Central memory CD8-positive, alpha-beta T cell (primary cell): ENCODE data around the gene UBE2J2.
A peak's percentile ranks its signal among the peaks of the same experiment; 100 is the strongest.

Experiments used
- ATAC-seq: fragments of 150-1000 bp; cut with Tn5 transposase; replicated peaks from 2 replicates; pipeline ENCODE4 v1.10.0; 2022; ENCODE audit warnings: mild to moderate bottlenecking, moderate FRiP score, moderate number of reproducible peaks; ENCODE audit not compliant: poor library complexity, severe bottlenecking; ENCODE audit errors: extremely low read depth
- DNase-seq, 2 donors: peaks; one replicate each; pipeline ENCODE4 v3.0.0; 2021; ENCODE audit warnings: low spot score in 2 of 2
- H3K27ac Mint-ChIP-seq: one replicate; pipeline ENCODE4 v1.8.0; 2022; ENCODE audit warnings: low read depth, mild to moderate bottlenecking, moderate library complexity, mixed read lengths
- H3K27me3 Mint-ChIP-seq: one replicate; pipeline ENCODE4 v1.8.0; 2022; ENCODE audit warnings: mixed read lengths
- H3K36me3 Mint-ChIP-seq: one replicate; pipeline ENCODE4 v1.8.0; 2022; ENCODE audit warnings: mild to moderate bottlenecking, moderate library complexity, mixed read lengths; ENCODE audit not compliant: insufficient read depth
- H3K4me1 Mint-ChIP-seq: one replicate; pipeline ENCODE4 v1.8.0; 2022; ENCODE audit warnings: mixed read lengths
- H3K4me3 Mint-ChIP-seq: one replicate; pipeline ENCODE4 v1.8.0; 2022; ENCODE audit warnings: mild to moderate bottlenecking, moderate library complexity, mixed read lengths
- H3K9me3 Mint-ChIP-seq: one replicate; pipeline ENCODE4 v1.8.0; 2022; ENCODE audit warnings: mixed read lengths

UBE2J2 gene

GRCh38 chr1:1306661-1307260 is 33.1 kb upstream of the UBE2J2 start:
- Mint-ChIP-seq H3K4me3 (peak overlapping the region; percentile 84), H3K36me3 (peaks cover 17% of the 10 kb centered on the region), H3K27me3 (no peaks in the 10 kb centered on the region), H3K4me1 (peaks cover 16% of the 10 kb centered on the region), H3K27ac (no peak overlapping the region), H3K9me3 (no peaks in the 10 kb centered on the region)
- DNase-seq: no peak
- no peak for ATAC-seq

GRCh38 chr1:1306070-1306660 is 32.5 kb upstream of the UBE2J2 start:
- DNase-seq (no peak), ATAC-seq (no peak)
- no peaks in the 10 kb centered on the region for H3K9me3 Mint-ChIP-seq
- peaks cover 12% of the 10 kb centered on the region for H3K36me3 Mint-ChIP-seq
- H3K4me1 Mint-ChIP-seq: peaks cover 16% of the 10 kb centered on the region
- H3K27ac Mint-ChIP-seq: peak overlapping the region; percentile 88
- peak overlapping the region; percentile 84 for H3K4me3 Mint-ChIP-seq
- H3K27me3 Mint-ChIP-seq: no peaks in the 10 kb centered on the region

- Mint-ChIP-seq H3K27me3 (no peaks in the 10 kb centered on the region), H3K9me3 (no peaks in the 10 kb centered on the region), H3K27ac (peak overlapping the region; percentile 88), H3K4me3 (peak overlapping the region; percentile 84), H3K4me1 (peaks cover 16% of the 10 kb centered on the region), H3K36me3 (peaks cover 9% of the 10 kb centered on the region)
- DNase-seq (peak; percentile 49 to 62), ATAC-seq (peak; percentile 44)
Observed at GRCh38 chr1:1305300-1306069, 31.8 kb upstream of the UBE2J2 start.

GRCh38 chr1:1304331-1305299 is 31.0 kb upstream of the UBE2J2 start:
- ATAC-seq: no peak
- no peak overlapping the region for H3K27ac Mint-ChIP-seq

GRCh38 chr1:1303736-1304135 is 30.1 kb upstream of the UBE2J2 start:
- Mint-ChIP-seq H3K36me3 (peaks cover 9% of the 10 kb centered on the region), H3K4me1 (peaks cover 16% of the 10 kb centered on the region), H3K9me3 (no peaks in the 10 kb centered on the region), H3K27ac (no peak overlapping the region), H3K27me3 (no peaks in the 10 kb centered on the region), H3K4me3 (no peak overlapping the region)
- DNase-seq (no peak), ATAC-seq (no peak)

More at GRCh38 chr1:1304331-1305299, 31.0 kb upstream of the UBE2J2 start:
- Mint-ChIP-seq H3K4me1 (peaks cover 16% of the 10 kb centered on the region), H3K36me3 (peaks cover 9% of the 10 kb centered on the region), H3K9me3 (no peaks in the 10 kb centered on the region), H3K4me3 (peak overlapping the region; percentile 84), H3K27me3 (no peaks in the 10 kb centered on the region)
- no peak for DNase-seq

GRCh38 chr1:1302951-1303509 is 29.4 kb upstream of the UBE2J2 start:
- no peak for ATAC-seq
- no peaks in the 10 kb centered on the region for H3K27me3 Mint-ChIP-seq
- no peak overlapping the region for H3K4me3 Mint-ChIP-seq

GRCh38 chr1:1302006-1302430 is 28.4 kb upstream of the UBE2J2 start:
- Mint-ChIP-seq H3K27ac (no peak overlapping the region), H3K36me3 (peaks cover 4% of the 10 kb centered on the region), H3K9me3 (no peaks in the 10 kb centered on the region), H3K27me3 (no peaks in the 10 kb centered on the region), H3K4me1 (peaks cover 14% of the 10 kb centered on the region), H3K4me3 (no peak overlapping the region)
- DNase-seq (no peak), ATAC-seq (no peak)

More at GRCh38 chr1:1302951-1303509, 29.4 kb upstream of the UBE2J2 start:
- Mint-ChIP-seq H3K36me3 (peaks cover 5% of the 10 kb centered on the region), H3K9me3 (no peaks in the 10 kb centered on the region), H3K27ac (no peak overlapping the region), H3K4me1 (peaks cover 16% of the 10 kb centered on the region)
- DNase-seq: no peak

GRCh38 chr1:1300352-1300739 is 26.7 kb upstream of the UBE2J2 start:
- Mint-ChIP-seq H3K4me1 (no peaks in the 10 kb centered on the region), H3K4me3 (no peak overlapping the region), H3K27me3 (no peaks in the 10 kb centered on the region), H3K27ac (no peak overlapping the region), H3K9me3 (no peaks in the 10 kb centered on the region), H3K36me3 (no peaks in the 10 kb centered on the region)
- DNase-seq (no peak), ATAC-seq (no peak)

- H3K27ac Mint-ChIP-seq: no peak overlapping the region
- H3K9me3 Mint-ChIP-seq: no peaks in the 10 kb centered on the region
- no peak for ATAC-seq
- H3K27me3 Mint-ChIP-seq: no peaks in the 10 kb centered on the region
- no peak overlapping the region for H3K4me3 Mint-ChIP-seq
- no peaks in the 10 kb centered on the region for H3K4me1 Mint-ChIP-seq
- H3K36me3 Mint-ChIP-seq: no peaks in the 10 kb centered on the region
- no peak for DNase-seq
Observed at GRCh38 chr1:1299686-1300351, 26.2 kb upstream of the UBE2J2 start.

- no peaks in the 10 kb centered on the region for H3K36me3 Mint-ChIP-seq
- H3K27ac Mint-ChIP-seq: no peak overlapping the region
- H3K27me3 Mint-ChIP-seq: no peaks in the 10 kb centered on the region
- no peak for ATAC-seq
- no peaks in the 10 kb centered on the region for H3K4me1 Mint-ChIP-seq
- no peak overlapping the region for H3K4me3 Mint-ChIP-seq
- no peak for DNase-seq
- H3K9me3 Mint-ChIP-seq: no peaks in the 10 kb centered on the region
Observed at GRCh38 chr1:1298861-1299685, 25.4 kb upstream of the UBE2J2 start.

GRCh38 chr1:1297802-1298424 is 24.3 kb upstream of the UBE2J2 start:
- no peak overlapping the region for H3K27ac Mint-ChIP-seq
- ATAC-seq: no peak

More at GRCh38 chr1:1297802-1298424, 24.3 kb upstream of the UBE2J2 start:
- H3K4me1 Mint-ChIP-seq: no peaks in the 10 kb centered on the region
- H3K4me3 Mint-ChIP-seq: no peak overlapping the region
- H3K36me3 Mint-ChIP-seq: no peaks in the 10 kb centered on the region
- no peak for DNase-seq
- no peaks in the 10 kb centered on the region for H3K9me3 Mint-ChIP-seq
- H3K27me3 Mint-ChIP-seq: no peaks in the 10 kb centered on the region
